ENCODE measurements around the gene ELF3. TPM values are rescaled to one million over a fixed set of nuclear protein-coding genes. Genes with fewer than 3 reads are reported as not detected.
"Not testable (repeated sequence)": the region's sequence is repeated elsewhere in the genome, so short reads cannot be mapped to it uniquely, and the experiment has no call there.

The ELF3 gene
- total RNA-seq, 2 donors from 2014 or later, result 1,089 to 1,608 TPM

- DNase-seq (peak; percentile 85 to 91), ATAC-seq (peak; percentile 47)
- intact Hi-C loops (cut with DNase I, micrococcal nuclease), result no loop called here
Measured at GRCh38 chr1:202018468-202019234, 8.3 kb downstream of the ELF3 start.

GRCh38 chr1:202019235-202019558 lies 8.8 kb downstream of the ELF3 start:
- ATAC-seq, DNase-seq: not testable (repeated sequence)

GRCh38 chr1:202023001-202023433 lies 12.6 kb downstream of the ELF3 start:
- ATAC-seq, result peak; percentile 63
- intact Hi-C loops (cut with DNase I, micrococcal nuclease), result no loop called here
- DNase-seq, result peak; percentile 91 to 96

More at GRCh38 chr1:202019235-202019558, 8.8 kb downstream of the ELF3 start:
- intact Hi-C loops (cut with DNase I, micrococcal nuclease), result not testable (repeated sequence)

GRCh38 chr1:202029171-202029665 lies 18.8 kb downstream of the ELF3 start:
- ATAC-seq (peak; percentile 42), DNase-seq (no peak)
- intact Hi-C loops (cut with DNase I, micrococcal nuclease), result no loop called here

- ATAC-seq, result peak; percentile 32
- intact Hi-C loops (cut with DNase I, micrococcal nuclease), result no loop called here
- DNase-seq, result no peak
Measured at GRCh38 chr1:202029727-202030126, 19.3 kb downstream of the ELF3 start.

GRCh38 chr1:202031796-202032195 lies 21.4 kb downstream of the ELF3 start:
- no peak for DNase-seq
- no peak for ATAC-seq
- intact Hi-C loops (cut with DNase I, micrococcal nuclease), result no loop called here

GRCh38 chr1:202034149-202034682 lies 23.8 kb downstream of the ELF3 start:
- intact Hi-C loops (cut with DNase I, micrococcal nuclease), result no loop called here
- DNase-seq (no peak), ATAC-seq (no peak)

GRCh38 chr1:202034683-202035462 lies 24.5 kb downstream of the ELF3 start:
- peak; percentile 93 for ATAC-seq
- intact Hi-C loops (cut with DNase I, micrococcal nuclease), result no loop called here

GRCh38 chr1:202036595-202037387 lies 26.4 kb downstream of the ELF3 start:
- intact Hi-C loops (cut with DNase I, micrococcal nuclease), result no loop called here
- no peak for DNase-seq
- ATAC-seq, result no peak

More at GRCh38 chr1:202034683-202035462, 24.5 kb downstream of the ELF3 start:
- peak; percentile 91 to 95 for DNase-seq

GRCh38 chr1:202037706-202038296 lies 27.4 kb downstream of the ELF3 start:
- intact Hi-C loops (cut with DNase I, micrococcal nuclease), result no loop called here
- DNase-seq, result no peak
- no peak for ATAC-seq

GRCh38 chr1:202038688-202039346 lies 28.4 kb downstream of the ELF3 start:
- intact Hi-C loops (cut with DNase I, micrococcal nuclease), result no loop called here
- no peak for ATAC-seq
- DNase-seq, result no peak

- ATAC-seq (peak; percentile 14), DNase-seq (no peak)
- intact Hi-C loops (cut with DNase I, micrococcal nuclease), result no loop called here
Measured at GRCh38 chr1:202045705-202046104, 35.3 kb downstream of the ELF3 start.

GRCh38 chr1:202046227-202046626 lies 35.8 kb downstream of the ELF3 start:
- DNase-seq, result peak; percentile 90 to 96
- intact Hi-C loops (cut with DNase I, micrococcal nuclease), result no loop called here
- peak; percentile 73 for ATAC-seq

- DNase-seq (peak in 1 of 2 donors; percentile 41), ATAC-seq (peak; percentile 48)
- intact Hi-C loops (cut with DNase I, micrococcal nuclease), result no loop called here
Measured at GRCh38 chr1:202046748-202047708, 36.6 kb downstream of the ELF3 start.

GRCh38 chr1:202047977-202048376 lies 37.6 kb downstream of the ELF3 start:
- ATAC-seq (peak; percentile 38), DNase-seq (peak; percentile 45 to 54)
- intact Hi-C loops (cut with DNase I, micrococcal nuclease), result no loop called here

- intact Hi-C loops (cut with DNase I, micrococcal nuclease), result no loop called here
- ATAC-seq (peak; percentile 49), DNase-seq (peak; percentile 65 to 76)
Measured at GRCh38 chr1:202049129-202049528, 38.7 kb downstream of the ELF3 start.

- DNase-seq (no peak), ATAC-seq (no peak)
- intact Hi-C loops (cut with DNase I, micrococcal nuclease), result no loop called here
Measured at GRCh38 chr1:202054094-202054493, 43.7 kb downstream of the ELF3 start.

All from left colon (tissue), 2 donors.